H9 (cell line): ENCODE measurements around the gene MAN1A1. TPM values are rescaled to one million over a fixed set of nuclear protein-coding genes. Genes with fewer than 3 reads are reported as not detected.

Experiments used
- DNase-seq: peaks from one replicate; pipeline ENCODE4 v3.0.0-alpha.2; 2017
- H2AFZ ChIP-seq: one replicate; pipeline ENCODE4 v1.6.1; 2013; ENCODE audit warnings: mild to moderate bottlenecking, low read length, control low read depth, moderate library complexity
- H2AK5ac ChIP-seq: 2 replicates; pipeline ENCODE4 v1.6.1; 2013; ENCODE audit warnings: low read length, control low read depth, mixed read lengths; ENCODE audit not compliant: insufficient read length
- H2BK120ac ChIP-seq: one replicate; pipeline ENCODE4 v1.6.1; 2013; ENCODE audit warnings: low read depth, mild to moderate bottlenecking, low read length, control low read depth, inconsistent platforms; ENCODE audit not compliant: poor library complexity, severe bottlenecking
- H2BK12ac ChIP-seq: 2 replicates; pipeline ENCODE4 v1.6.1; 2013; ENCODE audit warnings: low read length, control low read depth, mixed read lengths, low read depth; ENCODE audit not compliant: insufficient read length
- H2BK15ac ChIP-seq: 2 replicates; pipeline ENCODE4 v1.6.1; 2013; ENCODE audit warnings: low read depth, low read length, control low read depth
- H2BK20ac ChIP-seq: one replicate; pipeline ENCODE4 v1.6.1; 2013; ENCODE audit warnings: low read depth, mild to moderate bottlenecking, low read length, control low read depth, inconsistent platforms; ENCODE audit not compliant: poor library complexity, severe bottlenecking
- H2BK5ac ChIP-seq: 2 replicates; pipeline ENCODE4 v1.6.1; 2013; ENCODE audit warnings: low read length, control low read depth, mixed read lengths; ENCODE audit not compliant: insufficient read length
- H3K14ac ChIP-seq: 2 replicates; pipeline ENCODE4 v1.6.1; 2013; ENCODE audit warnings: low read length, control low read depth; ENCODE audit not compliant: insufficient read depth
- H3K18ac ChIP-seq: 2 replicates; pipeline ENCODE4 v1.6.1; 2013; ENCODE audit warnings: low read depth, mild to moderate bottlenecking, mixed read lengths, low read length, control low read depth; ENCODE audit not compliant: insufficient read length
- H3K23ac ChIP-seq: 2 replicates; pipeline ENCODE4 v1.6.1; 2013; ENCODE audit warnings: low read length, control low read depth, mixed read lengths, low read depth; ENCODE audit not compliant: insufficient read length
- H3K23me2 ChIP-seq: 2 replicates; pipeline ENCODE4 v1.6.1; 2013; ENCODE audit warnings: low read depth, mild to moderate bottlenecking, mixed read lengths, low read length, control low read depth; ENCODE audit not compliant: insufficient read length, poor library complexity, severe bottlenecking
- H3K27ac ChIP-seq: 2 replicates; pipeline ENCODE4 v1.5.1; 2013; ENCODE audit warnings: low read length, control low read depth, mixed read lengths, low read depth; ENCODE audit not compliant: insufficient read length
- H3K27me3 ChIP-seq: 2 replicates; pipeline ENCODE4 v1.6.1; 2013; ENCODE audit warnings: low read length, control low read depth, inconsistent platforms; ENCODE audit not compliant: insufficient read depth
- H3K4ac ChIP-seq: 2 replicates; pipeline ENCODE4 v1.6.1; 2013; ENCODE audit warnings: low read depth, mild to moderate bottlenecking, control low read depth, inconsistent platforms, low read length, moderate library complexity
- H3K4me1 ChIP-seq: 2 replicates; pipeline ENCODE4 v1.6.1; 2013; ENCODE audit warnings: low read length, control low read depth, inconsistent platforms; ENCODE audit not compliant: insufficient read depth
- H3K4me2 ChIP-seq: 2 replicates; pipeline ENCODE4 v1.6.1; 2013; ENCODE audit warnings: low read length, control low read depth, mixed read lengths; ENCODE audit not compliant: insufficient read length, insufficient read depth
- H3K56ac ChIP-seq: 2 replicates; pipeline ENCODE4 v1.6.1; 2013; ENCODE audit warnings: low read depth, mild to moderate bottlenecking, mixed read lengths, low read length, control low read depth; ENCODE audit not compliant: insufficient read length
- H3K79me1 ChIP-seq: 2 replicates; pipeline ENCODE4 v1.6.1; 2013; ENCODE audit warnings: low read depth, mild to moderate bottlenecking, moderate library complexity, low read length, control low read depth, inconsistent platforms; ENCODE audit not compliant: insufficient read depth, poor library complexity, severe bottlenecking
- H3K79me2 ChIP-seq: 2 replicates; pipeline ENCODE4 v1.6.1; 2013; ENCODE audit warnings: low read length, control low read depth, inconsistent platforms; ENCODE audit not compliant: insufficient read depth
- H3K9ac ChIP-seq: 2 replicates; pipeline ENCODE4 v1.6.1; 2013; ENCODE audit warnings: low read length, control low read depth, mixed read lengths; ENCODE audit not compliant: insufficient read length; ENCODE audit errors: extremely low read depth
- H3K9me3 ChIP-seq: one replicate; pipeline ENCODE4 v1.6.1; 2013; ENCODE audit warnings: low read depth, low read length, inconsistent platforms; ENCODE audit not compliant: control insufficient read depth
- H3T11ph ChIP-seq: one replicate; pipeline ENCODE4 v1.6.1; 2013; ENCODE audit warnings: mild to moderate bottlenecking, low read length, control low read depth, inconsistent platforms
- H4K20me1 ChIP-seq: one replicate; pipeline ENCODE4 v1.6.1; 2013; ENCODE audit not compliant: control insufficient read depth, insufficient read length, insufficient read depth
- H4K5ac ChIP-seq: 2 replicates; pipeline ENCODE4 v1.6.1; 2013; ENCODE audit warnings: low read depth, mild to moderate bottlenecking, mixed read lengths, low read length, control low read depth; ENCODE audit not compliant: insufficient read length
- H4K8ac ChIP-seq: replicated peaks from 2 replicates; pipeline ENCODE4 v1.6.1; 2013; ENCODE audit warnings: low read length, control low read depth, mixed read lengths, low read depth; ENCODE audit not compliant: insufficient read length
- H4K91ac ChIP-seq: 2 replicates; pipeline ENCODE4 v1.6.1; 2013; ENCODE audit warnings: low read depth, mild to moderate bottlenecking, moderate library complexity, mixed read lengths, low read length, control low read depth; ENCODE audit not compliant: insufficient read length
- H3K27ac Mint-ChIP-seq, 3 experiments: 2 replicates in 2 of 3; 3 replicates in 1 of 3; pipeline ENCODE4 v1.8.0; 2020 to 2021; ENCODE audit warnings: mixed read lengths in 3 of 3, mild to moderate bottlenecking in 1 of 3, moderate library complexity in 1 of 3
- H3K27me3 Mint-ChIP-seq: 2 replicates; pipeline ENCODE4 v1.8.0; 2021; ENCODE audit warnings: low read depth, mild to moderate bottlenecking, moderate library complexity, mixed read lengths
- H3K36me3 Mint-ChIP-seq, 3 experiments: 2 replicates in 2 of 3; 3 replicates in 1 of 3; pipeline ENCODE4 v1.8.0; 2020 to 2021; ENCODE audit warnings: low read depth in 3 of 3, mixed read lengths in 3 of 3; ENCODE audit not compliant: insufficient read depth in 1 of 3
- H3K4me1 Mint-ChIP-seq, 2 experiments: 2 replicates each; pipeline ENCODE4 v1.8.0; 2020; ENCODE audit warnings: mixed read lengths in 2 of 2
- H3K4me3 Mint-ChIP-seq, 2 experiments: 2 replicates in 1 of 2; 3 replicates in 1 of 2; pipeline ENCODE4 v1.8.0; 2020 to 2021; ENCODE audit warnings: mild to moderate bottlenecking in 2 of 2, mixed read lengths in 2 of 2, moderate library complexity in 1 of 2
- H3K9me3 Mint-ChIP-seq, 2 experiments: 2 replicates in 1 of 2; 3 replicates in 1 of 2; pipeline ENCODE4 v1.8.0; 2020; ENCODE audit warnings: mild to moderate bottlenecking in 2 of 2, mixed read lengths in 2 of 2, moderate library complexity in 1 of 2
- CTCF ChIP-seq: fragments of 200-600 bp; sonication (generic); conservative IDR thresholded peaks from 3 replicates; pipeline ENCODE4 v1.8.0; 2021; ENCODE audit warnings: antibody characterized with exemption, mild to moderate bottlenecking
- WGBS: extraction: QIAGEN DNeasy Blood & Tissue Kit; methylation state at CpG from one replicate; pipeline ENCODE4 v1.1.7; 2013; ENCODE audit warnings: missing lambda C conversion rate, low lambda C conversion rate, mixed read lengths; ENCODE audit not compliant: insufficient read length; ENCODE audit errors: extremely low coverage; 5-methylcytosine and 5-hydroxymethylcytosine counted together
- total RNA-seq: library from RNA; stranded (reverse); gene quantifications from 2 replicates; pipeline ENCODE4 v1.2.1, GENCODE V29; 2021

MAN1A1 gene
- total RNA-seq, 1 experiment from 2014 or later = 1.6 TPM

DNA sequence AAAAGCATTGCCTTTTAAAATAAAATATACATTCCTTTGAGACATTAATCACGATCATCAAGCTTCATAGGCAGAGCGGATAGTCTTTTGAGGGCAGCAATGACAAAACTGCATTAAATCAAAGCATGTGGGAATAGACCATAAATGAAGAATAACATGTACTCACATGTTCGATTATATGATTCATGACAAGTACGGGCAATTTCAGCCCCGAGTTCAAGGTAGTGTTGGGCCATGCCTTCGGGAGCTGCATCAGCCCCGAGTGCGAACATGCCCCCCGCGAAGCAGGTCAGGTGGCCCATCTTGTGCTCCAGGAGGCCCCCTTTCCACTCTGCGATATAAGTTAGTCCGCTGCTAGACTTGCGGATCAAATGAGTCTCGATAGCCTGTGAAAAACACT, 160.1 kb downstream of the MAN1A1 start:
- no peaks in the 10 kb centered on the region for H3K9me3 ChIP-seq
- H3K9ac ChIP-seq = no peak overlapping the region
- no peak overlapping the region for H3K4me2 ChIP-seq
- H3K23me2 ChIP-seq = no peaks in the 10 kb centered on the region
- H2BK15ac ChIP-seq = no peak overlapping the region
- no peak overlapping the region for H2BK20ac ChIP-seq
- no peak overlapping the region for H2AFZ ChIP-seq
- H3K4me1 ChIP-seq = no peaks in the 10 kb centered on the region; the same call in 1 of the 2 replicates
- H2AK5ac ChIP-seq = no peak overlapping the region
- no peaks in the 10 kb centered on the region for H4K20me1 ChIP-seq
- WGBS = no CpG with 5 or more reads among the region's 14 CpGs
- no peak overlapping the region for H2BK120ac ChIP-seq
- no peak overlapping the region for H3T11ph ChIP-seq
- no peak overlapping the region for H2BK12ac ChIP-seq
- H3K4ac ChIP-seq = no peak overlapping the region
- no peak overlapping the region for H4K5ac ChIP-seq
- H3K4me3 Mint-ChIP-seq = no peak overlapping the region
- no peak overlapping the region for H3K14ac ChIP-seq
- peaks cover 11 to 12% of the 10 kb centered on the region in 2 experiments for H3K4me1 Mint-ChIP-seq
- no peaks in the 10 kb centered on the region for H3K27me3 Mint-ChIP-seq
- H3K27ac ChIP-seq = no peak overlapping the region
- H3K56ac ChIP-seq = no peak overlapping the region
- no peaks in the 10 kb centered on the region for H3K27me3 ChIP-seq
- H3K27ac Mint-ChIP-seq = no peak overlapping the region
- peaks cover 2 to 5% (median 2%) of the 10 kb centered on the region in 3 experiments; a peak in 4 of 7 replicates for H3K36me3 Mint-ChIP-seq
- H3K18ac ChIP-seq = no peak overlapping the region
- no peaks in the 10 kb centered on the region for H3K79me1 ChIP-seq
- TF ChIP-seq CTCF = no peak
- H2BK5ac ChIP-seq = no peak overlapping the region
- H3K79me2 ChIP-seq = no peaks in the 10 kb centered on the region
- no peaks in the 10 kb centered on the region for H3K9me3 Mint-ChIP-seq
- H3K23ac ChIP-seq = no peak overlapping the region
- DNase-seq = no peak
- no peak overlapping the region for H4K91ac ChIP-seq
- H4K8ac ChIP-seq = no peak overlapping the region
